HEK293T (cell line): ENCODE data around the gene ATP6V0E1.

Experiments used
- CTCF ChIA-PET: fragments of 350-600 bp; formaldehyde crosslinking; extraction: SDS; loops from one replicate; lab custom pipeline; 2021; ENCODE audit warnings: antibody characterized with exemption, inconsistent platforms; lab: Yijun Ruan, JAX
- POLR2A ChIA-PET: fragments of 350-600 bp; formaldehyde crosslinking; extraction: SDS; loops from one replicate; lab custom pipeline; 2020; ENCODE audit warnings: antibody characterized with exemption, inconsistent platforms; lab: Yijun Ruan, JAX
- DNase-seq: peaks from one replicate; pipeline ENCODE4 v3.0.0; 2012; ENCODE audit warnings: mixed read lengths; ENCODE audit errors: extremely low spot score
- ARNT ChIP-seq: fragments of 450-650 bp; IDR thresholded peaks from 2 replicates; pipeline ENCODE4 v1.6.1; 2017; ENCODE audit warnings: mild to moderate bottlenecking
- BHLHE40 ChIP-seq: fragments of 450-650 bp; IDR thresholded peaks from 2 replicates; pipeline ENCODE4 v1.6.1; 2016; ENCODE audit warnings: mild to moderate bottlenecking, moderate library complexity, borderline replicate concordance
- CTBP1 ChIP-seq: fragments of 450-650 bp; IDR thresholded peaks from 2 replicates; pipeline ENCODE4 v1.6.1; 2016; ENCODE audit warnings: borderline replicate concordance
- ELF4 ChIP-seq: fragments of 450-650 bp; IDR thresholded peaks from 2 replicates; pipeline ENCODE4 v1.6.1; 2017; ENCODE audit warnings: antibody characterized with exemption
- FOXA1 ChIP-seq: fragments of 450-650 bp; IDR thresholded peaks from 2 replicates; pipeline ENCODE4 v1.6.1; 2016; ENCODE audit warnings: mild to moderate bottlenecking
- FOXK2 ChIP-seq: fragments of 450-650 bp; IDR thresholded peaks from 2 replicates; pipeline ENCODE4 v1.6.1; 2016; ENCODE audit warnings: mild to moderate bottlenecking
- FOXM1 ChIP-seq: fragments of 450-650 bp; IDR thresholded peaks from 2 replicates; pipeline ENCODE4 v1.6.1; 2017; ENCODE audit warnings: mild to moderate bottlenecking, borderline replicate concordance
- HDGF ChIP-seq: fragments of 450-650 bp; IDR thresholded peaks from 2 replicates; pipeline ENCODE4 v1.6.1; 2017; ENCODE audit warnings: antibody characterized with exemption, borderline replicate concordance
- L3MBTL2 ChIP-seq: fragments of 450-650 bp; conservative IDR thresholded peaks from 2 replicates; pipeline ENCODE4 v1.6.1; 2016; ENCODE audit warnings: mild to moderate bottlenecking
- LEF1 ChIP-seq: fragments of 450-650 bp; IDR thresholded peaks from 2 replicates; pipeline ENCODE4 v1.6.1; 2017; ENCODE audit warnings: mild to moderate bottlenecking, borderline replicate concordance
- NFRKB ChIP-seq: fragments of 450-650 bp; IDR thresholded peaks from 2 replicates; pipeline ENCODE4 v1.6.1; 2016; ENCODE audit warnings: mild to moderate bottlenecking, moderate library complexity
- PKNOX1 ChIP-seq: fragments of 450-650 bp; IDR thresholded peaks from 2 replicates; pipeline ENCODE4 v1.6.1; 2016
- SP1 ChIP-seq: fragments of 450-650 bp; IDR thresholded peaks from 2 replicates; pipeline ENCODE4 v1.6.1; 2017
- SUZ12 ChIP-seq: fragments of 450-650 bp; IDR thresholded peaks from 2 replicates; pipeline ENCODE4 v1.6.1; 2016; ENCODE audit warnings: mild to moderate bottlenecking
- TARDBP ChIP-seq: fragments of 450-650 bp; IDR thresholded peaks from 2 replicates; pipeline ENCODE4 v1.6.1; 2016
- ZNF384 ChIP-seq: fragments of 450-650 bp; IDR thresholded peaks from 2 replicates; pipeline ENCODE4 v1.6.1; 2016

Gene ATP6V0E1

GRCh38 chr5:172983542-172984243, at the start of gene ATP6V0E1:
Gene ATP6V0E1, plus strand, starts transcription at chr5:172983771. Its CDS starts 90 bp downstream, at chr5:172983861.
- TF ChIP-seq SP1 (no peak), BHLHE40 (no peak), LEF1 (no peak), L3MBTL2 (peak; percentile 66), FOXM1 (no peak), SUZ12 (no peak), FOXK2 (no peak), FOXA1 (no peak), ZNF384 (no peak), ARNT (no peak), PKNOX1 (peak; percentile 90), ELF4 (peak; percentile 75), NFRKB (no peak)
- ChIA-PET CTCF (interaction anchor here (0.5 to 1.3 kb wide), 3 partner anchors 167 to 311 kb away, joined by 3 to 4 read pairs (median 4); no protein-coding TSS in a partner anchor), POLR2A (interaction anchor here (0.5 to 2.1 kb wide), 31 partner anchors 10 to 348 kb away, joined by 3 to 15 read pairs (median 4); partner anchors contain the start of genes NKX2-5, RPL26L1 and STC2)
- peak; percentile 99 for DNase-seq

GRCh38 chr5:172935096-172935495, 48.5 kb upstream of the ATP6V0E1 start:
- ChIA-PET CTCF (interaction anchor here (1.3 to 5.1 kb wide), 2 partner anchors 219 to 222 kb away, joined by 5 to 61 read pairs; no protein-coding TSS in a partner anchor), POLR2A (no interaction called here)
- DNase-seq = no peak
- TF ChIP-seq PKNOX1 (no peak), L3MBTL2 (no peak), ZNF384 (no peak), ELF4 (no peak), FOXA1 (no peak), SUZ12 (no peak), CTBP1 (no peak), FOXM1 (no peak), ARNT (no peak), SP1 (no peak), NFRKB (no peak)

- POLR2A ChIA-PET = interaction anchor here (0.9 kb wide), 1 partner anchor 165 kb away, joined by 4 read pairs; no protein-coding TSS in a partner anchor
- TF ChIP-seq SP1 = no peak
- no peak for TF ChIP-seq L3MBTL2
- TF ChIP-seq ZNF384 = no peak
- no peak for TF ChIP-seq FOXA1
- TF ChIP-seq CTBP1 = no peak
- TF ChIP-seq FOXM1 = no peak
- no peak for TF ChIP-seq FOXK2
- TF ChIP-seq HDGF = no peak
- no peak for TF ChIP-seq LEF1
- DNase-seq = no peak
- CTCF ChIA-PET = interaction anchor here (0.6 to 1.8 kb wide), 4 partner anchors 90 to 229 kb away, joined by 4 to 5 read pairs (median 4); no protein-coding TSS in a partner anchor
Measured at GRCh38 chr5:172936401-172936800, 47.2 kb upstream of the ATP6V0E1 start.

GRCh38 chr5:172939071-172939470, 44.5 kb upstream of the ATP6V0E1 start:
- ChIA-PET CTCF (interaction anchor here (0.7 to 2.3 kb wide), 6 partner anchors 12 to 232 kb away, joined by 3 to 15 read pairs (median 5); no protein-coding TSS in a partner anchor), POLR2A (interaction anchor here (1.1 kb wide), 1 partner anchor 168 kb away, joined by 4 read pairs; the partner anchor contains the start of gene DUSP1)
- TF ChIP-seq ARNT (no peak), HDGF (0 out of 2 replicates have a peak, but pooled peaks have one; percentile 11), ELF4 (no peak), FOXM1 (no peak), LEF1 (no peak), L3MBTL2 (no peak)
- DNase-seq = peak; percentile 59

GRCh38 chr5:172939611-172940267, 43.8 kb upstream of the ATP6V0E1 start:
- ChIA-PET CTCF (interaction anchor here (0.7 to 2.3 kb wide), 8 partner anchors 13 to 233 kb away, joined by 3 to 15 read pairs (median 4); no protein-coding TSS in a partner anchor), POLR2A (interaction anchor here (1.1 kb wide), 1 partner anchor 169 kb away, joined by 4 read pairs; the partner anchor contains the start of gene DUSP1)
- DNase-seq = no peak
- no peak for TF ChIP-seq FOXK2
- TF ChIP-seq ELF4 = no peak
- TF ChIP-seq NFRKB = no peak
- no peak for TF ChIP-seq BHLHE40
- no peak for TF ChIP-seq CTBP1
- TF ChIP-seq HDGF = no peak
- TF ChIP-seq SP1 = no peak
- TF ChIP-seq FOXA1 = no peak
- no peak for TF ChIP-seq ARNT
- TF ChIP-seq ZNF384 = no peak
- TF ChIP-seq FOXM1 = no peak
- no peak for TF ChIP-seq LEF1
- no peak for TF ChIP-seq PKNOX1
- no peak for TF ChIP-seq TARDBP
- TF ChIP-seq L3MBTL2 = no peak
- no peak for TF ChIP-seq SUZ12
